ENCODE measurements around the gene TTC9.

Gene TTC9

GRCh38 chr14:70677341-70677740, 35.6 kb downstream of the TTC9 start:
- H3K9ac ChIP-seq (ENCODE audit: low read depth, low read length, poor library complexity, severe bottlenecking), result no peak overlapping the region
- H2AFZ ChIP-seq (ENCODE audit: low read length), result no peak overlapping the region
- no peak overlapping the region for H3K4me3 ChIP-seq (ENCODE audit: low read length, poor library complexity, severe bottlenecking)
- no peaks in the 10 kb centered on the region for H3K9me3 ChIP-seq (ENCODE audit: insufficient read depth, low read depth, low read length)
- no peaks in the 10 kb centered on the region for H3K27me3 ChIP-seq (ENCODE audit: insufficient read depth, low read length, poor library complexity, severe bottlenecking)
- no peak overlapping the region for H3K4me2 ChIP-seq (ENCODE audit: low read depth, low read length, poor library complexity, severe bottlenecking)
- H3K9me2 ChIP-seq (replicated peaks; ENCODE audit: low read depth, low read length), result no peaks in the 10 kb centered on the region
- H3K36me3 ChIP-seq (ENCODE audit: insufficient read depth, low read length), result peaks cover 6% of the 10 kb centered on the region; the same call in 1 of the 2 replicates
- no peak for TF ChIP-seq EZH2phosphoT487 (IDR thresholded peaks at IDR 0.05; ENCODE audit: borderline replicate concordance)
- no peak for TF ChIP-seq CTCF (conservative IDR thresholded peaks at IDR 0.05; ENCODE audit: low read length)
- H3K4me1 ChIP-seq (ENCODE audit: insufficient read depth, low read length, poor library complexity, severe bottlenecking), result no peaks in the 10 kb centered on the region
- H4K20me1 ChIP-seq (ENCODE audit: insufficient read depth, low read length, poor library complexity, severe bottlenecking), result no peaks in the 10 kb centered on the region
- no peaks in the 10 kb centered on the region for H3F3A ChIP-seq (ENCODE audit: low read depth)
- H3K79me2 ChIP-seq (ENCODE audit: insufficient read depth, low read length), result no peaks in the 10 kb centered on the region

- H2AFZ ChIP-seq (ENCODE audit: low read length), result no peak overlapping the region
- H3K4me2 ChIP-seq (ENCODE audit: low read depth, low read length, poor library complexity, severe bottlenecking), result no peak overlapping the region
- no peak overlapping the region for H3K9ac ChIP-seq (ENCODE audit: low read depth, low read length, poor library complexity, severe bottlenecking)
- H3K79me2 ChIP-seq (ENCODE audit: insufficient read depth, low read length), result no peaks in the 10 kb centered on the region
- no peak overlapping the region for H3K4me3 ChIP-seq (ENCODE audit: low read length, poor library complexity, severe bottlenecking)
- no peaks in the 10 kb centered on the region for H4K20me1 ChIP-seq (ENCODE audit: insufficient read depth, low read length, poor library complexity, severe bottlenecking)
- H3K9me2 ChIP-seq (replicated peaks; ENCODE audit: low read depth, low read length), result no peaks in the 10 kb centered on the region
- TF ChIP-seq EZH2phosphoT487 (IDR thresholded peaks at IDR 0.05; ENCODE audit: borderline replicate concordance) (no peak), CTCF (conservative IDR thresholded peaks at IDR 0.05; ENCODE audit: low read length) (no peak)
- no peaks in the 10 kb centered on the region for H3F3A ChIP-seq (ENCODE audit: low read depth)
- no peaks in the 10 kb centered on the region for H3K36me3 ChIP-seq (ENCODE audit: insufficient read depth, low read length)
- H3K4me1 ChIP-seq (ENCODE audit: insufficient read depth, low read length, poor library complexity, severe bottlenecking), result no peaks in the 10 kb centered on the region
- H3K9me3 ChIP-seq (ENCODE audit: insufficient read depth, low read depth, low read length), result no peaks in the 10 kb centered on the region
- no peaks in the 10 kb centered on the region for H3K27me3 ChIP-seq (ENCODE audit: insufficient read depth, low read length, poor library complexity, severe bottlenecking)
Measured at GRCh38 chr14:70680748-70681147, 39.0 kb downstream of the TTC9 start.

- no peaks in the 10 kb centered on the region for H3K4me1 ChIP-seq (ENCODE audit: insufficient read depth, low read length, poor library complexity, severe bottlenecking)
- no peaks in the 10 kb centered on the region for H4K20me1 ChIP-seq (ENCODE audit: insufficient read depth, low read length, poor library complexity, severe bottlenecking)
- H2AFZ ChIP-seq (ENCODE audit: low read length), result no peak overlapping the region
- H3F3A ChIP-seq (ENCODE audit: low read depth), result no peaks in the 10 kb centered on the region
- H3K36me3 ChIP-seq (ENCODE audit: insufficient read depth, low read length), result no peaks in the 10 kb centered on the region
- H3K9ac ChIP-seq (ENCODE audit: low read depth, low read length, poor library complexity, severe bottlenecking), result no peak overlapping the region
- no peaks in the 10 kb centered on the region for H3K27me3 ChIP-seq (ENCODE audit: insufficient read depth, low read length, poor library complexity, severe bottlenecking)
- H3K79me2 ChIP-seq (ENCODE audit: insufficient read depth, low read length), result no peaks in the 10 kb centered on the region
- no peak overlapping the region for H3K4me2 ChIP-seq (ENCODE audit: low read depth, low read length, poor library complexity, severe bottlenecking)
- H3K9me2 ChIP-seq (replicated peaks; ENCODE audit: low read depth, low read length), result no peaks in the 10 kb centered on the region
- H3K4me3 ChIP-seq (ENCODE audit: low read length, poor library complexity, severe bottlenecking), result no peak overlapping the region
- no peaks in the 10 kb centered on the region for H3K9me3 ChIP-seq (ENCODE audit: insufficient read depth, low read depth, low read length)
- no peak for TF ChIP-seq CTCF (conservative IDR thresholded peaks at IDR 0.05; ENCODE audit: low read length)
Measured at GRCh38 chr14:70683983-70684382, 42.3 kb downstream of the TTC9 start.

Data from Loucy (cell line).